C4-2B (cell line): ENCODE data around the gene MCRS1.

Experiments
- H3K27ac ChIP-seq: fragments of 450-650 bp; 2 replicates; pipeline ENCODE4 v1.5.1; 2017
- CTCF ChIP-seq: fragments of 450-650 bp; conservative IDR thresholded peaks from 2 replicates; pipeline ENCODE4 v1.5.1; 2017; ENCODE audit warnings: mild to moderate bottlenecking
- ZFX ChIP-seq: fragments of 450-650 bp; IDR thresholded peaks from 2 replicates; pipeline ENCODE4 v1.6.1; 2017

The MCRS1 gene

GRCh38 chr12:49531745-49532144 lies 36.2 kb downstream of the MCRS1 start:
- TF ChIP-seq ZFX (no peak), CTCF (no peak)
- no peak overlapping the region for H3K27ac ChIP-seq

DNA sequence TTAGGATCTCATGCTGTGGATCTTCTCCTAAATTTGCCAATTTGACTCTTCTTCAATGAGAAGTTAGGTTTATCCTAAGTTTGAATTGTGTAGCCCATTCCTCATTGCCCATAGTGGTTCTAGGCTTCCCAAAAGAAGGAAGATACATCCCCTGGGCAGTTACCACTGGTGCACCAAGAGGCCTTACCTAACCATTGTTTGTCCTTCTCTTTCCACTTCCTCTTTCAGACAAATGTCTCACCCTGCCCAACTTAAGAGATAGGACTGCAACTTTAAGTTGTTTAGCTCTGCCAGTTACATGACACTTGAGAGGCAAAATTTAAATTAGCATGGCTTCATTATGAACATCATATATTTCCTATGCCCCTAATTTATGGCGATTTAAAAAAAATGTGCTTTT lies 38.5 kb downstream of the MCRS1 start:
- H3K27ac ChIP-seq: no peak overlapping the region
- TF ChIP-seq CTCF (no peak), ZFX (no peak)

- H3K27ac ChIP-seq: no peak overlapping the region
- TF ChIP-seq CTCF: no peak
- no peak for TF ChIP-seq ZFX
Observed at GRCh38 chr12:49527361-49528130, 40.4 kb downstream of the MCRS1 start.

DNA sequence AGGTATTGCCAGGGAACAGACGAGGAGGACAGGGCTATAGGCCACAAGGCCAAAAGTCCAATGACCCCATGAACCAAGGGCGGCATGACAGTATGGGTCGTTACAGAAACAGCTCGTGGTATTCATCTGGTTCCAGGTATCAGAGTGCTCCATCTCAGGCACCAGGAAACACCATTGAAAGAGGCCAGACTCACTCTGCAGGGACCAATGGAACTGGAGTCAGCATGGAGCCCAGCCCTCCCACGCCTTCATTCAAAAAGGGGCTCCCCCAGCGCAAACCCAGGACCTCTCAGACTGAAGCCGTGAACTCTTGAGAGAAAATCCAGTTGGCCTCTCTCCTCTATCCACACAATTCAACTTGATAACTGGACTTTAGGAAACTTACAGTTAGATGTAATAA lies 42.0 kb downstream of the MCRS1 start:
- TF ChIP-seq ZFX: no peak
- no peak for TF ChIP-seq CTCF
- no peak overlapping the region for H3K27ac ChIP-seq

GRCh38 chr12:49524660-49525324 lies 43.1 kb downstream of the MCRS1 start:
- TF ChIP-seq CTCF (no peak), ZFX (no peak)
- H3K27ac ChIP-seq: no peak overlapping the region

GRCh38 chr12:49521389-49521788 lies 46.6 kb downstream of the MCRS1 start:
- TF ChIP-seq CTCF (no peak), ZFX (no peak)
- no peak overlapping the region for H3K27ac ChIP-seq

DNA sequence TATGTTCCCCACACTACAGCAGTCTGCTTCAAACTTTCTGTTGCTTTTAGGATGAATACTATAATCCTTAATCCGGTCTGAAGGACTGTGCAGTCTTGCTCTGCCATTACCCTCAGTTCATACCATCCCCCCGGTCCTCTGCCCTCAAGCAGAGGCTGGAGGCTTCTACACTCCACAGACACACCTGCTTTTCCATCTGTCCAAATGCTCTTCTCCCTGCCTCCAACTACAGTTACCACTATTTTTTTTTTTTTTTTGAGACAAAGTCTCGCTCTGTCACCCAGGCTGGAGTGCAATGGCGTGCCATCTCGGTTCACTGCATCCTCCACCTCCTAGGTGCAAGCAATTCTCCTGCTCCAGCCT lies 48.4 kb downstream of the MCRS1 start:
- H3K27ac ChIP-seq: no peak overlapping the region
- no peak for TF ChIP-seq ZFX
- no peak for TF ChIP-seq CTCF
